Adipocyte (in vitro differentiated cells): ENCODE results near the gene FAM98C.

ENCODE experiments used
- DNase-seq: peaks from one replicate; pipeline ENCODE4 v3.0.0-alpha.2; 2015; ENCODE audit warnings: low read depth
- H3K27me3 ChIP-seq: replicated peaks from 2 replicates; pipeline ENCODE4 v1.7.0; 2013; ENCODE audit warnings: mild to moderate bottlenecking, low read length, moderate library complexity; ENCODE audit not compliant: control insufficient read depth, insufficient read depth
- H3K36me3 ChIP-seq: 2 replicates; pipeline ENCODE4 v1.7.0; 2013; ENCODE audit warnings: low read length, mild to moderate bottlenecking, moderate library complexity; ENCODE audit not compliant: control insufficient read depth, insufficient read depth, severe bottlenecking
- H3K4me1 ChIP-seq: 2 replicates; pipeline ENCODE4 v1.7.0; 2013; ENCODE audit warnings: mild to moderate bottlenecking, low read length, moderate library complexity; ENCODE audit not compliant: control insufficient read depth, insufficient read depth
- H3K4me3 ChIP-seq: 2 replicates; pipeline ENCODE4 v1.7.0; 2013; ENCODE audit warnings: mild to moderate bottlenecking, low read length, moderate library complexity
- H3K9ac ChIP-seq: 2 replicates; pipeline ENCODE4 v1.7.0; 2013; ENCODE audit warnings: mild to moderate bottlenecking, low read length, moderate library complexity
- H3K9me3 ChIP-seq: 2 replicates; pipeline ENCODE4 v1.7.0; 2013; ENCODE audit warnings: mild to moderate bottlenecking, low read length, moderate library complexity; ENCODE audit not compliant: control insufficient read depth

The FAM98C gene

DNA sequence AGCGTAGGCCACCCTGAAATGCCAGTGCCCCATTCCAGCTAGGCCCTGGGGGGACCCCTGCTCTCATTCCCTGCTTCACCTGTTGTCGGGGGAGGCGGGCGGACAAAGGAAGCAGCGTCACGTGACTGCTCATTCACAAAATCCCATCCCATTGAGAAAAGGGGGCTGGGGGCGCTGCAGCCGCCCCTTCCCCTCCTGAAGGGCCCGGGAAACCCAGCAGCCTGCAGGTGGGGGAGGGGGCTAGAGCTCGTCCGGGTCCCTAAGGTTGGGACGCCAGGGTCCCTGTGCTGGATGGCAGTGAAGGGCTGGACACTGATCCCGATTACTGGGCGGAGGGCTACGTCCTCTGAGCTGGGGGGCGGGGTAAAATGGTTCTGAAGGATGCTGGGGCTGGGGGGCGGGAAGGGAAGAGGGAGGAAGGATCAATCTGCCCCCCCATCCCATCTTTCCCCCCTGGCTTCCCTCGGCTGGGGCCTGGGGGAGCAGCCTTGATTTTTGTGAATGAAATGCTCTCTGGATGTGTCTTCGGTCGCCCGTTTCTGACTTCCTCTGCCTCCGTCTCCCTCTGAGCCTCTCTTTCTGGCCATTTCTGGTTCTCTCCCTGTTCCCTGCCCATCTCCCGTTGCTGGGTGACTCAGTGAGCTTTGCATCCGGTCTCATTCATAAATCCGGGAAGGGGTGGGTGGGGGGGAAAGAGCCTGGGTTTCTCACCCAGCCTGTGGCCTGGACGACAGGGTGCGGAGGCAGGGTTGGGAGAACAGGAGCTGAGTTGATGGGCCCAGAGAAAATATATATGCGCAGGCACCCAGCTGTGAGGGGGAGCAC, 13.6 kb upstream of the FAM98C start:
- H3K27me3 ChIP-seq, result no peaks in the 10 kb centered on the region
- peaks cover 19% of the 10 kb centered on the region for H3K4me1 ChIP-seq
- H3K36me3 ChIP-seq, result peaks cover 4% of the 10 kb centered on the region
- peak overlapping the region; percentile 54 for H3K9ac ChIP-seq
- DNase-seq, result peak; percentile 79
- no peaks in the 10 kb centered on the region for H3K9me3 ChIP-seq
- H3K4me3 ChIP-seq, result peak overlapping the region; percentile 74

DNA sequence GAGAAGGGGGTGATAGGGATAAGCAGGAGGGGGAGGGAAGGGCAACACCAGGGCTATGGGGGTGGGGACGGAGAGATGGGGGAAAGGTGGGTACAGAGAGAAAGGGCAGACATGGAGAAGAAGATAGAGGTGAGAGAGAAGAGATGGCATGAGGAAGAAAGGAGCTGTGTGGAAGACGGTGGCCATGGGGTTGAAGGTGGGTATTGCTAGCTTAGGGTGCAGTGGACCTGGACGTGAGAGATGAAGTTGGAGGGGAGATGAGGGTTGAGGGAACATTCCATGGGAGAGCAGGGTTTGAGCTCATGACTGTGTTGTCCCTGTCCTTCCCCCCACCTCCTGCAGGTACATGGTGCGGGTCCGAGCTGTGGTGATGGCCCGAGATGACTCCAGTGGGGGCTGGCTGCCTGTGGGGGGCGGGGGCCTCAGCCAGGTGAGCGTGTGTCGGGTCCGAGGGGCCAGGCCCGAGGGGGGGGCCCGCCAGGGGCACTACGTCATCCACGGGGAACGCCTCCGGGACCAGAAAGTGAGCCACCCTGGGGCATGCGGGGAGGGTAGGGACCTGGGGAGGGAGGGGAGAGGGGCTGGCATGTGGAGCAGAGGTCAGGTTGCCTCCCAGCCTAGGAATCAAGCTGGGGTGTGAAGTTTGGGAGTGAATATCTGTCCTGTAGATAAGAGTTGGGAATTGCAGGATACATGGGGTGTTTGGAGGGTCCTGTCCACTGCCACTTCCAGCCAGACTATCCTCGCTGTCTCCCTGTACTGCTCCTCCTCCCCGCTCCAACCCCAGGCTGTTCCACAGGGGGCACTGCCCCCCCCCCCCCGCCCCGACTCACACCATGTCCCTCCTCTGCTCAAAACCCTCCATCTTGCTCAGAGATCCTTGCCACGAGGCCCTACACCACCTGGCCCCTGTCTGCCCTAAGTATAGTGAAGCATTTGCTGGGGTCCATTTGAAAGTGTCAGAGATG, 12.7 kb upstream of the FAM98C start:
- Histone ChIP-seq H3K9ac (no peak overlapping the region), H3K4me1 (peaks cover 19% of the 10 kb centered on the region), H3K9me3 (no peaks in the 10 kb centered on the region), H3K27me3 (no peaks in the 10 kb centered on the region), H3K36me3 (peaks cover under 1% of the 10 kb centered on the region), H3K4me3 (no peak overlapping the region)
- DNase-seq, result no peak

DNA sequence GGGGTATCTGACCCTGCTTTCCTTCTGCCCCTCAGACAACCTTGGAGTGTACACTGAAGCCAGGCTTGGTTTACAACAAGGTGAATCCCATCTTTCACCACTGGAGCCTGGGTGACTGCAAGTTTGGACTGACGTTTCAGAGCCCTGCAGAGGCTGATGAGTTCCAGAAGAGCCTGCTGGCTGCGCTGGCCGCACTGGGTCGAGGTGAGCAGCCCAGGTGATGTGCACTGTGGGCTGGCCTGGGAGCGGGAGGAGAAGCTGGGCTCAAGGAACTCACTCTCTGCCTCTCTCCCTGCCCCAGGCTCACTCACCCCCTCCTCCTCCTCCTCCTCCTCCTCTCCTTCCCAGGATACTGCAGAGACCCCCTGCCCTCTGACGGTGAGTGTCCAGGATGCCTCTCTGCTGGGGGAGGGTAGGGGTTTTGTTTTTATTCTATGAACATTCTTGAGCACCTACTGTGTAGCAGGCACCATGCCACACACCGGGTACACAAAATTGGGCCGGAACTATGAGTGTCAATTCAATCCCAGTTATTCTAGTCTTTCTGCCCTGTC, 10.9 kb upstream of the FAM98C start:
- no peak overlapping the region for H3K4me3 ChIP-seq

DNA sequence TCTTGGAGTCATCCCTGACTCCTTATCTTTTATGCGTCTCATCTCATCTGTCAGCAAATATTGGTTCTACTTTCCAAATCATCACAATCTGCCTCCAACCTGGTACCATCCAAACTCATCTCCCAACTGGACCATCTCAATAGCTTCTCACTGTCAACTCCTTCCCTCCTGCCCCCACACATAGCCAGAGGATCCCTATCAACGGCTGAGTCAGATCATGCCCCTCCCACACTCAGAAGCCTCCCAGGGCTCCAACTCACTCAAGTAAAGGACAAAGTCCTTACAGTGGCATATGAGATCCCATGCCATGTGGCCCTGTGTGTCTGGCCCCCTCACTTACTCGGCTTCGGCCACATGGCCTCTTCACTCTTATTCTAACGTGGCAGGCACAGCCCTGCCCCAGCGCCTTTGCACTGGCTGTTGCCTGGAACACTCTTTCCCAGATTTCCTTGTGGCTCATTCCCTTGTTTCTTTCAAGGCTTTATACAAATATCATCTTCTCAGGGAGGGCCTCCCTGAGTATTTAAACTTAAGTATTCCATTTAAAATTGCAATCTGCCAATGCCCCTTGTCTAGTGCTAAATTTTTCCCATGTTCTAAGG, 10.1 kb upstream of the FAM98C start:
- peaks cover 4% of the 10 kb centered on the region for H3K27me3 ChIP-seq
- H3K4me3 ChIP-seq, result no peak overlapping the region
- H3K9me3 ChIP-seq, result no peaks in the 10 kb centered on the region
- no peak overlapping the region for H3K9ac ChIP-seq
- peaks cover 9% of the 10 kb centered on the region for H3K4me1 ChIP-seq
- no peaks in the 10 kb centered on the region for H3K36me3 ChIP-seq
- peak; percentile 45 for DNase-seq

More for the DNA sequence above, 10.9 kb upstream of the FAM98C start:
- H3K9me3 ChIP-seq, result no peaks in the 10 kb centered on the region
- no peak for DNase-seq
- peaks cover 4% of the 10 kb centered on the region for H3K27me3 ChIP-seq
- H3K4me1 ChIP-seq, result peaks cover 16% of the 10 kb centered on the region
- no peaks in the 10 kb centered on the region for H3K36me3 ChIP-seq
- no peak overlapping the region for H3K9ac ChIP-seq

DNA sequence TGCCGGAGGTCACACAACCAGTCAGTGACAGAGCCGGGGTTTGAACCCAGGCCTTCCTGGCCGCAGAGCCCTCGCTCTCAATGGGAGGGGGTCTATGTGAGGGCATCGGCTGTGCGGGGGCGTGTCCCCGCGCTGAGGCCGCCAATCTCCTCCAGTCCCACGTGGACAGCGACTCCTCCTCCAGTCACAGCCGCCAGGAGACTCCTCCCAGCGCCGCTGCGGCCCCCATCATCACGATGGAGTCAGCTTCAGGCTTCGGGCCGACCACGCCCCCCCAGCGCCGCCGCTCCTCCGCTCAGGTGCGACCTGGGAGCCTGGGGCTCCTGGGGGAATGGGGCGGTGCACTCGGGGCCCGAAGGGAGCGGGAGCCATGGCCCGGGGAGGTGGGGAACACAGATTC, 8.4 kb upstream of the FAM98C start:
- Histone ChIP-seq H3K9me3 (no peaks in the 10 kb centered on the region), H3K36me3 (no peaks in the 10 kb centered on the region), H3K4me3 (no peak overlapping the region), H3K27me3 (peaks cover 6% of the 10 kb centered on the region), H3K4me1 (no peaks in the 10 kb centered on the region), H3K9ac (no peak overlapping the region)
- no peak for DNase-seq

DNA sequence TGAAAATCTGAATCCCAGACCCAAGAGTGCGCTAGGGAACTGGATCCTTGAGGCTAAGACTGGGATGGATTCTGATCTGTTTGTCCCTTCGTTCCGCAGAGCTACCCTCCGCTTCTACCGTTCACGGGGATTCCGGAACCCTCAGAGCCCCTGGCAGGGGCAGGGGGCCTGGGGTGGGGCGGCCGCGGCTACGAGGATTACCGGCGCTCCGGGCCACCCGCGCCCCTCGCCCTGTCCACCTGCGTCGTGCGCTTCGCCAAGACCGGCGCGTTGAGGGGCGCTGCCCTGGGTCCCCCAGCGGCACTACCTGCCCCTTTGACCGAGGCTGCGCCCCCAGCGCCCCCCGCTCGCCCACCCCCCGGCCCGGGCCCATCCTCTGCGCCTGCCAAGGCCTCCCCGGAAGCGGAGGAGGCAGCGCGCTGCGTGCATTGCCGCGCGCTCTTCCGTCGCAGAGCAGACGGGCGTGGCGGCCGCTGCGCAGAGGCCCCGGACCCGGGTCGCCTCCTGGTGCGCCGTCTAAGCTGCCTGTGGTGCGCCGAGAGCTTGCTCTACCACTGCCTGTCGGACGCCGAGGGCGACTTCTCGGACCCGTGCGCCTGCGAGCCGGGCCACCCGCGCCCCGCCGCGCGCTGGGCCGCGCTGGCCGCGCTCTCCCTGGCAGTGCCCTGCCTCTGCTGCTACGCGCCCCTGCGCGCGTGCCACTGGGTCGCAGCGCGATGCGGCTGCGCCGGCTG, 7.3 kb upstream of the FAM98C start:
- Histone ChIP-seq H3K9ac (no peak overlapping the region), H3K27me3 (peaks cover 14% of the 10 kb centered on the region), H3K4me1 (no peaks in the 10 kb centered on the region), H3K4me3 (no peak overlapping the region), H3K36me3 (no peaks in the 10 kb centered on the region), H3K9me3 (no peaks in the 10 kb centered on the region)
- DNase-seq, result no peak

DNA sequence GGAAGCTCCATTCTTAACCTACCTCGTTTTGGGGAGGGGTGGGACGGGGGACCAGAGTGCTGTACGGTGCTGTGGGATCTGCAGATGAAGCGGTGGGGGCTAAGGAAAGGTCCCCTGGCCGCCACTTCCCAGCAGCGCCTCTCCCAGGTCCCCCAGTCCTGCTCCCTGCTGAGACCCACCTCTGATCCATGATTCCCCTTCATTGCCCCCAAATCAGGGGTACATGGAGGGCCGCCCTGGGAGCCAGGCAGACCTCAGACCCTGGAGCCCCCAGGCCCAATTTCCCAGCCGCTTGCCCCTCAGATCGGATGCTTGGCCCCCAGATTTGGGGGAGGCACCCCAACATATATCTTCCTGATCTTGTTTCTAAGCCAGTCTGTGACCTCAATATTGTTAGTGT, 3.8 kb upstream of the FAM98C start:
- Histone ChIP-seq H3K9me3 (no peaks in the 10 kb centered on the region), H3K36me3 (no peaks in the 10 kb centered on the region), H3K9ac (no peak overlapping the region), H3K27me3 (peaks cover 18% of the 10 kb centered on the region), H3K4me3 (no peak overlapping the region), H3K4me1 (peaks cover 2% of the 10 kb centered on the region)
- DNase-seq, result no peak

DNA sequence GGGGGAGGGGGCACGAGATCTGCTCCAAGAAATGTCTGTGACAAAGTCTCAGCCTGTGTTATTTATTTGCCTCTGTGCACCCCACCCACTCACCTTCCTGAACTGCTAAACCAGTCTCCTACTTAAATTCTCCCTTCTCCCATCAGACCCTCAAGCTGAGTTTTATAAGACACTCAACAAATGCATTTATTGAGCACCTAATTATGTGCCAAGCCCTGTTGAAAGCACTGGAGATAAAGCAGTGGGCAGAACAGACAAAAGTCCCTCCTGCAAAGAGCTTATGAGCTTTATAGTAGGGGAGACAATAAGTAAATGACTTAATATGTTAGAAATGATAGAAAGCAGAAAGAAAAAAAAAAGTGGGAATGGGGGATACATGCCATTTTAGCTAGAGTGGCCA, 3.4 kb upstream of the FAM98C start:
- no peak for DNase-seq
- Histone ChIP-seq H3K36me3 (no peaks in the 10 kb centered on the region), H3K9ac (no peak overlapping the region), H3K4me1 (peaks cover 2% of the 10 kb centered on the region), H3K9me3 (no peaks in the 10 kb centered on the region), H3K27me3 (peaks cover 18% of the 10 kb centered on the region), H3K4me3 (no peak overlapping the region)

DNA sequence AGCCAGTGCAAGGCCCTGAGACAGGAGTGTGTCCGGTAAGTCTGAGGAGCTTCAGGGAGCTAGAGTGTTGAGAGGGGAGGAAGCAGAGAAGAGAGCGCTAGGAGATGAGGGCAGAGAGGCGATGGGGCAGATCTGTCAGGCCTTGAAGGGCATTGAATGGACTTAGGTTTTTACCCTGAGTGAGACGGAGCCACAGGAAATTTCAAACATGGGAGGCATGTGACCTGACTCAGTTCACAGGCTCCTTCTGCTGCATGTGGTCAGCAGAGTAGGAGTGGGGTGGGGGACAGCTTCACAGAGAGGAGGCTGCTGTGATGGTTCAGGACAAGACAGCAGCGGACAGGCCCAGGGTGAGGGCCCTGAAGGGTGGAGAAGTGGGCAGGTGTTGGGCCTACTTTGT, 2.5 kb upstream of the FAM98C start:
- DNase-seq, result no peak
- H3K9ac ChIP-seq, result no peak overlapping the region
- peaks cover 18% of the 10 kb centered on the region for H3K27me3 ChIP-seq
- no peaks in the 10 kb centered on the region for H3K36me3 ChIP-seq
- H3K9me3 ChIP-seq, result no peaks in the 10 kb centered on the region
- peaks cover 2% of the 10 kb centered on the region for H3K4me1 ChIP-seq
- no peak overlapping the region for H3K4me3 ChIP-seq

DNA sequence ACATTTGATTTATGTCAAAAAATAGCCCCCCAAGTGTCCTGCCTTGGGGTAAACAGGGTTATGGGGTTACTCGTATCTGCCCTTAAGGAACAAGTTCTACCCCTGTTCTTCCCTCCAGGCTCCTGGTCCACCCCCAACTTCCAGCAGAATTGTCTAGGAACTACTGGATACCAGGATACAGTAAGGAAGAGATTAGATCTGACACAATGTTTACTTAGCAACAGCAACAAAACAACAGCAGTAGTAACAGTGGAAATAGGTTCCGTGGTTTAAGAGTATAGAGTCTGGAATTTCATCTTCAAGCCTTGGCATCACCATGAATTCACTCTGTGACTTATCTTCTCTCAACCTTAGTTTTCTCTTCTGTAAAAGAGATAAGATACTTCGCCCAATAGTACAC, 1.7 kb upstream of the FAM98C start:
- no peaks in the 10 kb centered on the region for H3K36me3 ChIP-seq
- no peaks in the 10 kb centered on the region for H3K9me3 ChIP-seq
- H3K4me3 ChIP-seq, result no peak overlapping the region
- peaks cover 2% of the 10 kb centered on the region for H3K4me1 ChIP-seq
- H3K9ac ChIP-seq, result no peak overlapping the region
- peaks cover 17% of the 10 kb centered on the region for H3K27me3 ChIP-seq
- DNase-seq, result peak; percentile 8
